Mucosa of descending colon (tissue), 3 donors: Measurements from ENCODE around the gene SCTR. TPM values are rescaled to one million over a fixed set of nuclear protein-coding genes. Genes with fewer than 3 reads are reported as not detected.
A peak's percentile ranks its signal among the peaks of the same experiment; 100 is the strongest.

Experiments
- ATAC-seq: fragments of 200-7000 bp; cut with Tn5 transposase; one replicate; pipeline ENCODE4 v1.9.1; 2020; ENCODE audit warnings: mild to moderate bottlenecking, moderate library complexity
- DNase-seq, 3 donors: peaks; one replicate each; pipeline ENCODE4 v3.0.0-alpha.2; 2020
- H3K36me3 ChIP-seq: fragments of 200-600 bp; one replicate; pipeline ENCODE4 v1.8.0; 2021; ENCODE audit warnings: low read depth, mild to moderate bottlenecking
- H3K4me1 ChIP-seq: fragments of 200-600 bp; one replicate; pipeline ENCODE4 v1.8.0; 2021; ENCODE audit warnings: low read depth, mild to moderate bottlenecking
- H3K4me3 ChIP-seq: fragments of 200-600 bp; one replicate; pipeline ENCODE4 v1.8.0; 2021; ENCODE audit warnings: mild to moderate bottlenecking
- H3K9me3 ChIP-seq: fragments of 200-600 bp; one replicate; pipeline ENCODE4 v1.8.0; 2021; ENCODE audit warnings: mild to moderate bottlenecking
- intact Hi-C, 2 donors: fragments of 100-400 bp; cut with DNase I in 1 of 2; cut with micrococcal nuclease in 1 of 2; formaldehyde crosslinking; loops; one replicate each; pipeline versions ENCODE4 v1.11.0 to v1.11.1; 2022; cut with DNase I, micrococcal nuclease
- total RNA-seq, 3 donors: library from RNA; stranded (reverse); fragmentation: NEBNext Ultra II Directional in 2 of 3; extraction: Animal tissue kit (Norgen Biotek cat#: 25700) in 2 of 3; gene quantifications; one replicate each; pipeline versions ENCODE4 v1.2.1 to v1.2.4, GENCODE V29; 2021 to 2023
- TF ChIP-seq, protein P1 (sequence below): fragments of 200-600 bp; IDR thresholded peaks from one replicate; pipeline ENCODE4 v1.8.0; 2022; ENCODE audit warnings: antibody characterized with exemption, mild to moderate bottlenecking
- donor health status: DM: no; HTN: no; CAD: no; lungs with moderate emphysema.
- donor health status: DM: no; HTN: no; CAD: no.
- donor health status: DM: no; HTN: yes; CAD: no.

Gene SCTR
- total RNA-seq, 3 donors from 2014 or later, result 0.25 to 0.32 TPM; not detected in 1

DNA sequence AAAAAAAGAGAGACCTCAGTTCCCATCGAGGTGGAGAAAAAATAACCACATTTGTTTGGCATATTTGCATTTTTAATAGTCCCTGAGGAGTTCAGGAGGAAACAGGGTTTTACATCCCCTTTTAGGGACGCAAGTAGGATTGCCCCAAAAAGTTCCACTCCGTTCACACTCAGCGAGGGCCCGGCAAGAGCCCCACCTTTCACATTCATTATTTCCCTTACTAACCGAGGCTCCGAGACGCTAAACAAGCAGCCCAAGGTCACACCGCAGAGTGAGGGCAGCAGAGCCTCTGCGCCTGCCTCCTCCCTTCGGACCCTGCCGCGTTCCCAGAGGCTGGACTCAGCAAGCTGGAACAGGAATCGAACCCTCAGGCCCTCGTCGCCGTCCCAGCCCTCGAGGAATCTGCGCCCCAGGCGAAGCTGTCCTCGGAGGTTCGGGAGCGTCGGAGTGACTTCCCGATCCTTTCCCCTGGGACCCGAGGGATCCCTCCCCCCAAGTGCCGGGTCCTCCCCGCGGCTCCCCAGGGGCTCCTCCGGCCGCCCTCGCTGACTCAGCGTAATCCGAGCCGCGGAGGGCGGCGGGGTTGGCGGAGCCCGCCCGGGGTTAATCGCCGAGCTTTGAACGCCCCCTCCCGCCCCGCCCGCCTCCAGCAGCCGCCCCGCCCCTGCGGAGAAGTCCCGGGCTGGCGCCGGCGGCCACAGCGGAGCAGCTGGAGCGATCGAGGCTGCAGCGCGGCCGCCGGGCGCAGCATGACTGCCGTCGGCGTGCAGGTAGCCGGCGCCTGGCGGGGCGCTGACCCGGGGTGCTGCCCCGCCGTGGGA is 92.9 kb downstream of the SCTR start, which contains the start of gene TMEM37:
TSS of gene TMEM37 (plus strand) at position 700 of the 821 bp plus-strand sequence. CDS start at position 750, 50 bp downstream.
- Histone ChIP-seq H3K36me3 (no peaks in the 10 kb centered on the region), H3K9me3 (no peaks in the 10 kb centered on the region), H3K4me1 (peaks cover 75% of the 10 kb centered on the region), H3K4me3 (peak within 1 kb of the TSS; percentile 26)
- intact Hi-C loops, result no loop called here
- DNase-seq (peak; percentile 81 to 89 (median 83)), ATAC-seq (peak; percentile 66)
- TF ChIP-seq, protein P1, sequence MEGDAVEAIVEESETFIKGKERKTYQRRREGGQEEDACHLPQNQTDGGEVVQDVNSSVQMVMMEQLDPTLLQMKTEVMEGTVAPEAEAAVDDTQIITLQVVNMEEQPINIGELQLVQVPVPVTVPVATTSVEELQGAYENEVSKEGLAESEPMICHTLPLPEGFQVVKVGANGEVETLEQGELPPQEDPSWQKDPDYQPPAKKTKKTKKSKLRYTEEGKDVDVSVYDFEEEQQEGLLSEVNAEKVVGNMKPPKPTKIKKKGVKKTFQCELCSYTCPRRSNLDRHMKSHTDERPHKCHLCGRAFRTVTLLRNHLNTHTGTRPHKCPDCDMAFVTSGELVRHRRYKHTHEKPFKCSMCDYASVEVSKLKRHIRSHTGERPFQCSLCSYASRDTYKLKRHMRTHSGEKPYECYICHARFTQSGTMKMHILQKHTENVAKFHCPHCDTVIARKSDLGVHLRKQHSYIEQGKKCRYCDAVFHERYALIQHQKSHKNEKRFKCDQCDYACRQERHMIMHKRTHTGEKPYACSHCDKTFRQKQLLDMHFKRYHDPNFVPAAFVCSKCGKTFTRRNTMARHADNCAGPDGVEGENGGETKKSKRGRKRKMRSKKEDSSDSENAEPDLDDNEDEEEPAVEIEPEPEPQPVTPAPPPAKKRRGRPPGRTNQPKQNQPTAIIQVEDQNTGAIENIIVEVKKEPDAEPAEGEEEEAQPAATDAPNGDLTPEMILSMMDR, result no peak

DNA sequence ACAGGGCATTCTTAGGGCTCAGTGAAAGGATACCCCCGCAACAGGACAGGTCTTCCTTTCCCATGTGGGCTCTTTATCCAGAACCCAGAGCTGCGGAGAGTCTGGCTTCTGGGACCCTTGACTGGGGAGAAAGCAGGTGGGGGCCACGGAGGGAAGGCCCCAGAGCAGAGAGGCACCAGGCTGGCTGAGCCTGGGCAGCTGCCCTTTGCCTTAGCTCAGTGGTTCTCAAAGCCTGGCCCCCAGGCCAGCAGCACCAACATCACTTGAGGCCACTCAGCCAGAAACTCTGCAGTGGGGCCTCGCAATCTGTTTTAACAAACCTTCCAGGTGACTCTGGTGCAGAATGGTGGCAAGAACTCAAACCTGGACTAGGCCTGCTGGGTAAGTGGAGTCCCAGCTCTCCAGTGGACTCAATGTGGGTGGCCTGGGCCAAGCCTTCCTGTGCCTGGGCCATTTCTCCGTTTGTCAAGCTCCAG is 94.2 kb downstream of the SCTR start:
- Histone ChIP-seq H3K4me1 (peaks cover 75% of the 10 kb centered on the region), H3K4me3 (no peak overlapping the region), H3K9me3 (no peaks in the 10 kb centered on the region), H3K36me3 (no peaks in the 10 kb centered on the region)
- intact Hi-C loops, result no loop called here
- TF ChIP-seq, protein P1, result no peak
- ATAC-seq, result no peak
- no peak for DNase-seq

DNA sequence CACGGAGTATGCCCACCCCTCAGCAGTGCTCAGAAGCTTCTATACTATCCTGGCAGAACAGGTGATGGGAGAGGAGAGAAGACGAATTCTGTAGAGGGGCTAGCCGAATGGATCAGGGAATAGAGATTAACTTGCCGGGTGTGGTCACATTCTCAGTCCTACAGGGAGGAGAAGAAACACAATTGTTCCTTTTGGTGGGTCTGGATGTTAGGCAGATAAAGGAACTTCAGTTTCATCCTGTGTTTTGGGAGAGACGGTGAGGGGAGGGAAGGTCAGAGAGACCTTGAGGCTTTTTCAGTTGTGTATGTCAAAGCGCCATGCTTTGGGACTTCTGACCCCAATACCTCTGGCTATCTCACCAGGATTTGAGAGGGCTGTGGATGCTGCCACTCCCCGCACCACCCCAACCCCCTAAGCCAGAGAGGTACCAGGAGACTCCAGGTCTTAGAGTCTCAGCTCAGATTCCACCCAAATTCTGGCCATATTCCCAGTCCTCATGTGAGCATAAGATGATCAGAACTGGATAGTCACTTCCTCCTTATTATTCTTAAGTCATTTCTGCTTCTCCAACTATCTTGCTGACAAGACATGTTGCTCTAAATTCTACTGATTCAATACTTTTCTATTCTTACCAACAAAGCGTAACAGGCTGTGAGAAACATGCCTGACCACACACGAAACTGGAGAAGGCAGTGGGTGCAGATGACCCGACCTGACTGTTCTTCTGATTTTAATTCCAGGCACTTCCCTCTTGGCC is 94.9 kb downstream of the SCTR start:
- TF ChIP-seq, protein P1, result no peak
- no peak for ATAC-seq
- Histone ChIP-seq H3K9me3 (no peaks in the 10 kb centered on the region), H3K4me3 (no peak overlapping the region), H3K4me1 (peaks cover 74% of the 10 kb centered on the region), H3K36me3 (no peaks in the 10 kb centered on the region)
- no peak for DNase-seq
- intact Hi-C loops, result no loop called here

DNA sequence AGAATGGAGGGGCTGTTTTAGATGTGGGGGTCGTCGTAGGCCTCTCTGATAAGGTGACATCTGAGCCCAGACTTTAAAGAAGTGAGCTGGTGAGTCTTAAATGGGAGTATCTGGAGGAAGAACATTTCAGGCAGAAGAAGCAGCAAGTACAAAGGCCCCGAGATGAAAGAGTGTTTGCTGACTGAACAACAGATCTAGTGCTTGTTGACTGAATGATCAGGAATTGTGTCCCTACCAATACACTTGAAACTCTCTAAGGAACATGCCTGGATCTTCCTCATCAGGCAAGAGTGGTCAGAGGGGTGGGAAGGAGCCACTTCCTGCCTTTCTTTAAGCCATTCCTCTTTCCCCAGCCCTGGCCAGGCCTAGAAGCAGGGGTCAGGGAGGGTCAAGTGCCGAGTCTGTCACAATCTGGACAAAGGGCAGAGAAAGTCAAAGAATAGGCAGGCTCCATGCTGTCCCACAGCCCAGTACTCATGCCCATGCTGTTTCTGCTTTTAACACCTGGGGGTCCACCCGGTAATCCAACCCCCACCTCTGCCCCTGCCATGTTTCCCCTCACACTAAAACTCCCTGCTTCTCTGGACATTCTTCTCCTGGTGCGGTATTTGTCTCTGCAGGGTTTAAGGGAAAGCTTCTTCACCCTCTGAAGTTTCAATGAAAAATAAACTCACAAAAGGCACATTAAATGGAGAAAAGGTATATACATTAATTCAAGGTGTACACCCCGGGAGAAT is 95.6 kb downstream of the SCTR start:
- TF ChIP-seq, protein P1, result no peak

DNA sequence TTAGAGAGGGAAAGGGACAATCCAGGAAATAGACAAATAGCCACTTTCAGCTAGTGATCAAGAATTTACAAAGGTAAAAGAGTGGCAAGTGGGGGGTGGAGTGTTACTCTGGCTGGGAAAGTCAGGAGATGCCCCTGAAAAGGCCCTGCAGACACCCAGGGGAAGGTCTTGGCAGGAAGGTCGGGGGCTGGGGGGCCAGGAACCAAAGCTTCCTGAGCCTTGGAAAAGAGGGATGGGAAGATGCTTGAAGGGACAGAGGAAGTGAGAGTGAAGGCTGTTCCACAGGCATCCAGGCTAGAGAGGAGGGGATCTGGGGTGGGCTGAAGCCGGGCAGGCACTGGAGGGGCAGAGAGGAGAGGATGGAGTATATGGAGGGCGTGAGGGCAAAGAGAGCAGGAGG is 96.5 kb downstream of the SCTR start:
- no peaks in the 10 kb centered on the region for H3K9me3 ChIP-seq
- TF ChIP-seq, protein P1, result no peak
- no peak overlapping the region for H3K4me3 ChIP-seq
- no peak for DNase-seq
- intact Hi-C loops, result no loop called here
- no peaks in the 10 kb centered on the region for H3K36me3 ChIP-seq
- peaks cover 75% of the 10 kb centered on the region for H3K4me1 ChIP-seq
- ATAC-seq, result no peak

More for the DNA sequence above, 95.6 kb downstream of the SCTR start:
- H3K4me1 ChIP-seq, result peaks cover 73% of the 10 kb centered on the region
- H3K9me3 ChIP-seq, result no peaks in the 10 kb centered on the region
- H3K36me3 ChIP-seq, result no peaks in the 10 kb centered on the region
- intact Hi-C loops, result no loop called here
- DNase-seq, result peak in 1 of 3 donors; percentile 39
- no peak for ATAC-seq
- no peak overlapping the region for H3K4me3 ChIP-seq
